GM18867 (cell line): ENCODE results near the gene CER1.

Experiments
- ATAC-seq: cut with Tn5 transposase; IDR thresholded peaks from one replicate; pipeline ENCODE4 v1.9.1; 2021; ENCODE audit warnings: mild to moderate bottlenecking, moderate library complexity; ENCODE audit not compliant: unreplicated experiment

The CER1 gene, protein sequence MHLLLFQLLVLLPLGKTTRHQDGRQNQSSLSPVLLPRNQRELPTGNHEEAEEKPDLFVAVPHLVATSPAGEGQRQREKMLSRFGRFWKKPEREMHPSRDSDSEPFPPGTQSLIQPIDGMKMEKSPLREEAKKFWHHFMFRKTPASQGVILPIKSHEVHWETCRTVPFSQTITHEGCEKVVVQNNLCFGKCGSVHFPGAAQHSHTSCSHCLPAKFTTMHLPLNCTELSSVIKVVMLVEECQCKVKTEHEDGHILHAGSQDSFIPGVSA

GRCh38 chr9:14722391-14723035, at the start of gene CER1:
TSS of gene CER1 (minus strand) at chr9:14722733. CDS start at chr9:14722672, 61 bp downstream.
- no peak for ATAC-seq

- no peak for ATAC-seq
Measured at GRCh38 chr9:14770592-14770991, 48.1 kb upstream of the CER1 start.

DNA sequence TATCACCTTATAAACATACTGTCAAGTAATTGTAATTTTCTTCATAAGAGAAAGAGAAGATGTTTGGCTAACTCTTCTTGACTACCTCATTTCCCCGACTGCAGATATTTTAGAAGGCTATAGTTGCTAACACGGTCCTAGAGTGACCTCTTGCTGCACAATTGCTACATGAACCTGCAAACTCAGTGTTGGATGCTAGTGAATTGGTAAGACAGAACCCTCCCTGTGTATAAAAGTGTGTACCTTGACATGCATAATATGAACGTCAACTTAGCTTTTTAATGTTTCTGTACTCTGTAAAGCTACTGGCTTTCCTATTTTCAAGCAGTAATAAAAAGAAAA, 46.7 kb upstream of the CER1 start:
- ATAC-seq: no peak

GRCh38 chr9:14768405-14769229, 46.1 kb upstream of the CER1 start:
- ATAC-seq: peak; percentile 69

GRCh38 chr9:14766299-14766698, 43.8 kb upstream of the CER1 start:
- no peak for ATAC-seq

DNA sequence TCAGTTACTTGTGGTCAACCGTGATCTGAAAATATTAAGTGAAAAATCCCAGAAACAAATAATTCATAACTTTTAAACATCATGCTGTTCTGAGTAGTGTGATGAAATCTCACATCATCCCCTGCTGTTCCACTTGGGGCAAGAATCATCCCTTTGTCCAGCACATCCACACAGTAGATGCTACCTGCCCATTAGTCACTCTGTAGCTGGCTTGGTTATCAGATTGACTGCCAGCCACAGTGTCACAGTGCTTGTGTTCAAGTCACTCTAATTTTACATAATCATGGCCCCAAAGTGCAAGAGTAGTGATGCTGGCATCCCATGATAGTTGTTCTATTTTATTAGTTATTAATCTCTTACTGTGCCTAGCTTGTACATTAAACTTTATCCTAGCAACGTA, 39.1 kb upstream of the CER1 start:
- ATAC-seq: no peak

GRCh38 chr9:14760060-14760459, 37.5 kb upstream of the CER1 start:
- ATAC-seq: no peak

- no peak for ATAC-seq
Measured at GRCh38 chr9:14756291-14756690, 33.8 kb upstream of the CER1 start.

DNA sequence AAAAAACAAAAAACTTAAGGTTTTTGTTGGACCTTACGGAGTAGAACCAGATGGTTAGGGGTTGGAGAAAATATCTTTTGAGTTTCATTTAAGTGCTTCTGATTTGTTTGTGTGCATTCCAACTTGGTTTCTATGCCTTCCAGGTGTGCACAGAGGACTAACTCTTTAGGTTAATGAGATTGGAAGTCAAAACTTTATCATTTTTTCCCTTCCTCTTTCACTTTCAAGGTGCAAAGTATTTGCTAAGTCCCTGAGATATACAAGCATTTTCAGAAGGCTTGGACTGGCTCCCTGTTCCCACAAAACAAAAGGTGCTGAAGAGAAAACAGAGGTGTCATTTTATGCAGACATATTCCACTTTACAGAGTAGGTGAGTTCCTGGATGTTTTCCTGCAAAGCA, 30.3 kb upstream of the CER1 start:
- ATAC-seq: no peak

- no peak for ATAC-seq
Measured at GRCh38 chr9:14752271-14752670, 29.7 kb upstream of the CER1 start.

- no peak for ATAC-seq
Measured at GRCh38 chr9:14750821-14751220, 28.3 kb upstream of the CER1 start.

- ATAC-seq: no peak
Measured at GRCh38 chr9:14749741-14750211, 27.2 kb upstream of the CER1 start.

GRCh38 chr9:14748373-14748772, 25.8 kb upstream of the CER1 start:
- ATAC-seq: no peak

- ATAC-seq: no peak
Measured at GRCh38 chr9:14747111-14747510, 24.6 kb upstream of the CER1 start.

GRCh38 chr9:14746626-14747025, 24.1 kb upstream of the CER1 start:
- ATAC-seq: no peak

DNA sequence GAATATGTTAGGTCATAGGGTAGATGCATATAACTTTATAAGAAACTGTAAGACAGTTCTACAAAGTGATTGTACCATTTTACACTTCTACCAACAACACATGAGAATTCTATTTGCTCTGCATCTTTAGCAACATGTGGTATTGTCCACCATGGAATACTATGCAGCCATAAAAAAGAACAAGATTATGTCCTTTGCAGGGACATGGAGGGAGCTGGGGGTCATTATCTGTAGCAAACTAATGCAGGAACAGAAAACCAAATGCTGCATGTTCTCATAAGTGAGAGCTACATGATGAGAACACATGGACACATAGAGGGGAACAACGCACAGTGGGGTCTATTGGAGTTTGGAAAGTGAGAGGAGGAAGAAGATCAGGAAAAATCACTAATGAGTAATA, 22.2 kb upstream of the CER1 start:
- no peak for ATAC-seq

DNA sequence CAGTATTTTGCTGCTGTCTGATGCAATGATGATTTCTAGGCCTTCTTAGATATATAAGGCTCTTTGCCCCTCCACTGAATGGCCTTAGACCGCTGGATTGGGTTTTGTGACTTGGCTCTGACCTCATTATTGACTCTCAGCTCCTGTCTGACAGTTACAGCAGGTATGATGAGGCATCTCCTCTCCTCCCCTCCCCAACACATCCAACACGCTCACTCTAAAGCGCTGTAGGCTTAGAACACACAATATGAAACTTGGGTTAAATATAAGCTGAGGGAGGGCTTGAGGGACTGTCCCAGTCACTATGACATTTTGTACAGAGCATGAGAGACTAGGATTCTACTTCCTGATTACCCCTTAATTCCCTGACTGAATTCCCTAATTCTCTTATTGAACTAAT, 18.8 kb upstream of the CER1 start:
- no peak for ATAC-seq

DNA sequence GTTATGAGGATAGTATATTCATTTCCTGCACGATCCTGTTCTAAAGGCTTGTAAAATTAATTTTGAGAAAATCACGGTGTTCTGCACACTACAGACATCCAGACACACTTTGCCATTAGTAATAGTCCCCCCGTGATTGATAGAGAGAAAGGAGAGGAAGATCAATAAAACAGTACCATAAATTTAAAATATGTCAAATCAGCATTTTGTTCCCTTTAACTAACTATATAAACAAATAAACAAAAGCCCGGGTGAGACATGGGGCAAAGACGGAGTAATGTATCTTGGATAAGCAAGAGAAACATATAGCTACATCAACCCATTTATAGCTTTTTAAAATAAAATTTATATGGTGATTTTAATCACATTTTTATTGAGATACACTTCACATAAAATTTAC, 10.6 kb upstream of the CER1 start:
- no peak for ATAC-seq

DNA sequence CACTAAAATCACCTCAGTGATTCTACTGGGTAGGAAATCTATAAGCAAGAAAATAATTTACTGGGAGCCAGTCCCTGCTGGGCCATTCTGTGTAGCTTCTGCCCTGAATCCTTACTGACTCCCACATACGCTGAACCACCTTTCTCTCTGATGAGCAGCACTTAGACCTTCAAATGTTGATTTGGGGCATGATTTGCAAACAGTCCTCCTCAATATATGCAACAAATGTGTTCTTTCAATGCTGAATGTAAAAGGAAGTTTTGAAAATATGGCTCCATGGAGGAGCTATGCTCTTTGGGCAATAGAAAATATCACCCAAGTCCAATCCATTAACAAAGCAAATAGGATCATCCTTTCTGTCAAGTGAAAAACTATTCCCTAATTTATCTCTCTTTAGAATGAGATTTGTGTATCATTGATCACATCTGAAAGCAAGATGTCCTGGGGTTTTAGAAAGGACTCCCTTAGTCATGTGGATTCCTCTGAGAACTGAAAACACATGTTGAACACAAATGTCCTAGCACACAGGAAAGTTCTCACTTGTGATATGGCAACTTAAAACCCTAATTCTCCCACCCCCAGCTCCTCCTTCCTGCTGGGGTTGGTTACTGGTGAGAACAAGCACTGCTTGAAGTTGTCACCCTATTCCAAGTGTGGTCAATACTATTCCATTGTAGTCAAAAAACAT, 8.9 kb upstream of the CER1 start:
- ATAC-seq: no peak

DNA sequence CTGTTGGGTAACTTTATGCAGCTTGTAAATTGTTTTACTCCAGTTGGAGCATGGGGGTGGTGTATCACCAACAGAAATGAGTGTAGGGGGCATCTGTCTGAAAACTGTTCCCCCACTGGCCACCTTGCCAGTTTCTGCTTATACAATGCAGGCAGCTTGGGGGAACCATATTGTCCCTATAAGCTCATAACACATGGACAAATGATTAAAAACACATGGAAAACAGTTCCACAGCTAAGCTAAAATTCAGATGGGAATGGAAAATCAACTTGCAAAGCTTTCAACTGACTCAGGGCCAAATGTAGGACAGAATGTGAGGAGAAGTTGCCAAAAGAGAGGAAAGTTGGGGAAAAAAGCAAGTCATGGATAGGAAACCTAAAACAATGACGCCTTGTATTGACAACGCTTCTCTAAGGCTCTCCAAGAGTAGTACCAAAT, 7.9 kb upstream of the CER1 start:
- no peak for ATAC-seq

DNA sequence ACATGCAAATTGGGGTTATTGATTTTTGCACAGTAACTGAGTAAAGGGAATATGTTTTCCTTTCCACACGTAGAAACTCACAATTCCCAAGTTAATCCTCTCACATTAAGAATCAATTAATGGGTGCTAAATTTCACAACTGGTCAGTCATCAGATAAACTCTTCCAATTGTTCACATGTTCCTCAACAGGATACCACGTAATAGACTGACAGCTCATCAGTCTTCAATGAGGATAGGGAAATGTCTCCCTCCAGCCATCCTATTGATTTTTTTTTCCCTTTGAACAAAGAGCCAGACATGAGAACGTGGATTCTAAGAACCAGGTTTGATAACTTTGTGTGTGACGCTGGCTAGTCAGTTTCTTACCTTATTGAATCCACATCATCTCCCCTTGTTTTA, 768 bp upstream of the CER1 start:
- no peak for ATAC-seq
